Measurements from ENCODE around the gene HHEX.
"Not testable (repeated sequence)": the region's sequence is repeated elsewhere in the genome, so short reads cannot be mapped to it uniquely, and the experiment has no call there.

HHEX gene

DNA sequence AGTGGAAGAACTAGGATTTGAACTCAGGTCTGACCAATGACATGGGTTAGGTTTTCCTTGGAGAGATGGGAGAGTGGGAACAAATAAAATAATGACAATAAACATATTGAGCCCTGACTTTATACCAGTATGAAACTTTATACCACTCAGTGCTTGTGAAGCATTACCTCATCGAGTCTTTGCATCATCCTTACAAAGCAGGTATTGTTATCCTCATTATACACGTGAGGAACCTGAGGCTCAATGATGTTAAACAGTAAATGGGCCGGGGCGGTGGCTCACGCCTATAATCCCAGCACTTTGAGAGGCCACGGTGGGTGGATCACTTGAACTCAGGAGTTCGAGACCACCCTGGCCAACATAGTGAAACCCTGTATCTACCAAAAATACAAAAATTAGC, 47.7 kb downstream of the HHEX start:
- no peak for DNase-seq

DNA sequence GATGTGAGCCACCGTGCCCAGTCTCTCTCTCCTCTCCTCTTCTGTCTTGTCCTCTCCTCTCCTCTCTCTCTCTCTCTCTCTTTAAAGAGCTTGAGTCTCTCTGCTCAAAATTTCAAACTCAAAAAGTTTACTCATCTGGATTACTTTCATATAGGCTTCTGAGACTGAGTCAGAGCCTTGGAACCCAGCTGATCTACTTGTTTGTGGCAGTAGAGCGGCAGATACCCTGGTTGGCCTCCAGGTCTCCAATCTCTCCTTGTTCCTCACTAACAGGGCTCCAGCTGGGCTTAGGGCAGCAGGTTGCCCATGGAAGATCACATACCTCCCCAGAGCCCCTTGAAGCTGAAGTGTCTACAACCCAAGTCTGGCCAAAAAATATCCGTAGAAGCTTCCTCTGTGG, 51.0 kb downstream of the HHEX start:
- no peak for DNase-seq

DNA sequence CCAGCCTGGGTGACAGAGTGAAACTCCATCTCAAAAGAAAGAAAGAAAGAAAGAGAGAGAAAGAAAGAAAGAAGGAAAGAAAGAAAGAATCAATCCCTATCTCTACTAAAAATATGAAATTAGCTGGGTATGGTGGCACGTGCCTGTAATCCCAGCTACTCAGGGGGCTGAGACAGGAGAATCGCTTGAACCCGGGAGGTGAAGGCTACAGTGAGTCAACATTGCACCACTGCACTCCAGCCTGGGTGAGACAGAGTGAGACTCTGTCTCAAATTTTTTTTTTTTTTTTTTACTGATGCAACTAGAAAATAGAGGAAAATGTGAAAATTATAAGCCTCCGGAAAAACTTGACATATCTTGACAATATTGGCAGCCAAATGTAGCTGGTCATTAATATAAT, 52.0 kb downstream of the HHEX start:
- not testable (repeated sequence) for DNase-seq

DNA sequence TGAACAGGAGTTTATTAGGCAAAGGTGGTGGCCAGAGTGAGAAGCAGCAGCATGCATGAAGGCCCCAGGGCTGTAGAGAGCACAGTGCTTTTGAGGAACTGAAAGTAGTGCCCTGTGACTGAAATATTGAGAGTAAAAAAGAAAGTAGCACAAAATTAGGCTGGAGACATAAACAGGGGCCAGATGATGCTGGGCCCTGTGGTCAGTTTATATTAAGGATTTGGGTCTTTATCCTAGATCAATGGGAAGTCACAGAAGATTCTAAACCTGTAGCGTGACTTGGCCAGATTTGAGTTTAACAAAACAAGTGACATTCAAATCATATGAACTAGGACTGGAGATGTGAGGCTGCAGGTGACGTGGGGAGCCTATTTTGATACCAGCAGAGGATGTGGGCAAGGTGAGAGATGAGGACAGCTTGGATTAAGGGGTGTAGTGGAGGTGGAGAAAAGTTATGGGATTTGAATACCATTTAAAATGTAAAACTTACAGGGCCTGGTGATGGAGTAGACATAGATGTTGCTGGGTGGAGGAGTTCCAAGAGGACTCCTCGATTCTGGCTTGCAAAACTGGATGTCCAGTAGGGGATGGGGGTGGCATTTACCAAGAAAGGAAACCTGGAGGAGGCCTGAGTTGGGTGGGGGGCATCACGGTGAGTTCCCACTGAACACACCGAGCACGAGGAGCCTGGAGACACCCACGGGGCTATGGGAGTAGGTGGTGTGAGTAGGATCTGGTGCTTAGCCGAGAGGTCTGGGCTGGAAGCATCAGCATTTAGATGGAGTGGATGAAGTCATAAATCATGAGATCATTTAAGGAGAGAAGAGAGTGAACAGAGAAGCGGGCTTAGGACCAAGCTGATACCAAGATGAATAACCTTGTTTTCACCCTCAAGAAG, 52.8 kb downstream of the HHEX start:
- DNase-seq = no peak

All from activated CD4-positive, CD25-positive, alpha-beta regulatory T cell treated with anti-CD3 and anti-CD28 coated beads, Interleukin-2, amount 50 U/mL, for 72 hours (primary cell).